ENCODE results near the gene IGDCC3.

Gene IGDCC3

GRCh38 chr15:65287520-65287855 lies 90.3 kb downstream of the IGDCC3 start:
- in situ Hi-C loops (cut with MboI; ENCODE audit: low sequenced_read_pairs, unreplicated experiment) = loop anchor here (25.0 kb wide), 2 partner anchors 100 to 250 kb away; partner anchors contain the start of genes CLPX, MTFMT and SLC51B
- no peak for TF ChIP-seq CTCF (IDR thresholded peaks at IDR 0.05; ENCODE audit: borderline replicate concordance, control extremely low read depth, extremely low read depth, insufficient read depth, missing control alignments)
- peak; percentile 30 for DNase-seq (ENCODE audit: low spot score)

- in situ Hi-C loops (cut with MboI; ENCODE audit: low sequenced_read_pairs, unreplicated experiment) = loop anchor here (25.0 kb wide), 2 partner anchors 100 to 250 kb away; partner anchors contain the start of genes CLPX, MTFMT and SLC51B
- DNase-seq (ENCODE audit: low spot score) = peak; percentile 93
- TF ChIP-seq CTCF (IDR thresholded peaks at IDR 0.05; ENCODE audit: borderline replicate concordance, control extremely low read depth, extremely low read depth, insufficient read depth, missing control alignments) = peak; percentile 66
Measured at GRCh38 chr15:65286704-65287519, 90.9 kb downstream of the IGDCC3 start, which contains the start of gene PARP16. Gene PARP16 (minus strand): TSS chr15:65286883. CDS start chr15:65286426, 457 bp downstream.

- in situ Hi-C loops (cut with MboI; ENCODE audit: low sequenced_read_pairs, unreplicated experiment) = loop anchor here (25.0 kb wide), 2 partner anchors 99 to 249 kb away; partner anchors contain the start of genes CLPX, MTFMT and SLC51B
- no peak for TF ChIP-seq CTCF (IDR thresholded peaks at IDR 0.05; ENCODE audit: borderline replicate concordance, control extremely low read depth, extremely low read depth, insufficient read depth, missing control alignments)
- DNase-seq (ENCODE audit: low spot score) = peak; percentile 60
Measured at GRCh38 chr15:65286069-65286703, 91.6 kb downstream of the IGDCC3 start.

GRCh38 chr15:65285291-65286068 lies 92.3 kb downstream of the IGDCC3 start:
- TF ChIP-seq CTCF (IDR thresholded peaks at IDR 0.05; ENCODE audit: borderline replicate concordance, control extremely low read depth, extremely low read depth, insufficient read depth, missing control alignments) = no peak
- no peak for DNase-seq (ENCODE audit: low spot score)
- in situ Hi-C loops (cut with MboI; ENCODE audit: low sequenced_read_pairs, unreplicated experiment) = loop anchor here (25.0 kb wide), 2 partner anchors 98 to 248 kb away; partner anchors contain the start of genes CLPX, MTFMT and SLC51B

GRCh38 chr15:65278480-65278879 lies 99.3 kb downstream of the IGDCC3 start:
- in situ Hi-C loops (cut with MboI; ENCODE audit: low sequenced_read_pairs, unreplicated experiment) = loop anchor here (25.0 kb wide), 2 partner anchors 91 to 241 kb away; partner anchors contain the start of genes CLPX, MTFMT and SLC51B
- TF ChIP-seq CTCF (IDR thresholded peaks at IDR 0.05; ENCODE audit: borderline replicate concordance, control extremely low read depth, extremely low read depth, insufficient read depth, missing control alignments) = no peak
- DNase-seq (ENCODE audit: low spot score) = no peak
